K562 (cell line): ENCODE measurements around the gene WASHC4. TPM values are rescaled to one million over a fixed set of nuclear protein-coding genes. Genes with fewer than 3 reads are reported as not detected.

Experiments used
- CBX5 ChIP-seq: IDR thresholded peaks from 2 replicates; pipeline ENCODE4 v1.6.1; 2014; ENCODE audit warnings: low read depth, borderline replicate concordance
- CGGBP1 ChIP-seq: fragments of 250-450 bp; sonication (Bioruptor Pico); IDR thresholded peaks from 2 replicates; pipeline ENCODE4 v1.9.0; 2021; ENCODE audit warnings: mild to moderate bottlenecking
- EP400 ChIP-seq: fragments of 450-650 bp; IDR thresholded peaks from 2 replicates; pipeline ENCODE4 v1.6.1; 2017; ENCODE audit warnings: antibody characterized with exemption, mild to moderate bottlenecking, moderate library complexity
- FOSL1 ChIP-seq: fragments of 200-800 bp; sonication (Bioruptor generic); conservative IDR thresholded peaks from 2 replicates; pipeline ENCODE4 v1.6.1; 2016; ENCODE audit warnings: missing genetic modification characterization, missing compliant biosample characterization
- FOXM1 ChIP-seq, 2 experiments: fragments of 450-650 bp in 1 of 2; sonication (generic) in 1 of 2; formaldehyde crosslinking in 1 of 2; IDR thresholded peaks; 2 replicates each; pipeline versions ENCODE4 v1.6.1 to v1.9.0; 2017 to 2022; ENCODE audit warnings: low read depth in 2 of 2, mild to moderate bottlenecking in 2 of 2, missing genetic modification reagents in 1 of 2, moderate library complexity in 1 of 2
- GTF2F1 ChIP-seq: IDR thresholded peaks from 2 replicates; pipeline ENCODE4 v1.6.1; 2011; ENCODE audit warnings: low read depth, low read length, improper control_type of control experiment
- MAFG ChIP-seq: fragments of 450-650 bp; conservative IDR thresholded peaks from 2 replicates; pipeline ENCODE4 v1.6.1; 2016; ENCODE audit warnings: missing genetic modification characterization, missing compliant biosample characterization
- MTA3 ChIP-seq: fragments of 450-650 bp; formaldehyde crosslinking; IDR thresholded peaks from 2 replicates; pipeline ENCODE4 v1.6.1; 2017; ENCODE audit warnings: mild to moderate bottlenecking, borderline replicate concordance
- SMARCC2 ChIP-seq: fragments of 450-650 bp; IDR thresholded peaks from 2 replicates; pipeline ENCODE4 v1.6.1; 2017; ENCODE audit warnings: antibody characterized with exemption, moderate library complexity, mild to moderate bottlenecking, low read depth
- SMARCE1 ChIP-seq: fragments of 450-650 bp; IDR thresholded peaks from 2 replicates; pipeline ENCODE4 v1.7.1; 2016; ENCODE audit warnings: mild to moderate bottlenecking
- ZC3H8 ChIP-seq: fragments of 450-650 bp; IDR thresholded peaks from 2 replicates; pipeline ENCODE4 v1.6.1; 2017
- ZFP1 ChIP-seq: fragments of 450-650 bp; formaldehyde crosslinking; IDR thresholded peaks from 2 replicates; pipeline ENCODE4 v1.4.0; 2020; ENCODE audit warnings: mild to moderate bottlenecking, mixed read lengths
- ZNF395 ChIP-seq: fragments of 200-800 bp; sonication (Bioruptor generic); IDR thresholded peaks from 2 replicates; pipeline ENCODE4 v1.6.1; 2017; ENCODE audit warnings: missing genetic modification characterization, missing compliant biosample characterization
- ZNF592 ChIP-seq: fragments of 450-650 bp; IDR thresholded peaks from 2 replicates; pipeline ENCODE4 v1.6.1; 2017; ENCODE audit warnings: antibody characterized with exemption, mild to moderate bottlenecking
- ZNF639 ChIP-seq, 2 experiments: fragments of 200-800 bp in 1 of 2; sonication (Bioruptor generic) in 1 of 2; sonication (generic) in 1 of 2; formaldehyde crosslinking in 1 of 2; IDR thresholded peaks in 1 of 2; conservative IDR thresholded peaks in 1 of 2; 2 replicates each; pipeline versions ENCODE4 v1.5.0 to v1.6.1; 2016 to 2020; ENCODE audit warnings: missing compliant biosample characterization in 1 of 2, missing genetic modification characterization in 1 of 2, missing genetic modification reagents in 1 of 2
- ZZZ3 ChIP-seq: fragments of 450-650 bp; IDR thresholded peaks from 2 replicates; pipeline ENCODE4 v1.6.1; 2016; ENCODE audit warnings: antibody characterized with exemption, mild to moderate bottlenecking, moderate library complexity
- polyA plus RNA-seq, 8 experiments: library from polyadenylated mRNA; depleted of rRNA in 4 of 8; stranded (reverse) in 5 of 8; unstranded in 3 of 8; fragments of >200 nt; fragmentation: Nextera tagmentation in 2 of 8; fragmentation: Illumina TruSeq in 1 of 8; extraction: Ambion mirVana in 2 of 8; extraction: Trizol in 1 of 8; gene quantifications; 2 replicates each; pipeline versions ENCODE4 v1.2.1 to v1.2.3, GENCODE V29; 2011 to 2014; ENCODE audit warnings: inconsistent platforms in 1 of 8, missing spikeins in 1 of 8
- total RNA-seq, 7 experiments: library from RNA; depleted of rRNA in 6 of 7; stranded (reverse); fragments of >200 nt in 6 of 7; fragmentation: Illumina TruSeq in 2 of 7; extraction: Trizol in 2 of 7; gene quantifications; 2 replicates each; pipeline versions ENCODE4 v1.2.1 to v1.2.3, GENCODE V29; 2011 to 2021; ENCODE audit warnings: low replicate concordance in 1 of 7
- TF ChIP-seq, protein P1 (sequence below): sonication (generic); formaldehyde crosslinking; IDR thresholded peaks from 2 replicates; pipeline ENCODE4 v1.8.0; 2022; ENCODE audit warnings: mild to moderate bottlenecking, missing genetic modification reagents

WASHC4 gene
- total and polyA plus RNA-seq, 9 of the 15 experiments (the other 6 are each of a cell fraction or from before 2014, with no cell fraction given) = 12.5 to 38.5 (median 21.3) TPM

GRCh38 chr12:105107171-105107493 lies 399 bp upstream of the WASHC4 start (continued):
- TF ChIP-seq EP400 (peak; percentile 64; the same call in 1 of the 2 replicates), CGGBP1 (CRISPR knock-in tag) (no peak), ZNF639 (CRISPR knock-in tag; conservative IDR thresholded peaks at IDR 0.05 in 1 of 2, IDR thresholded peaks at IDR 0.05 in 1 of 2) (no peak), FOSL1 (tag) (0 out of 2 replicates have a peak, but pooled peaks have one; percentile 2), ZZZ3 (no peak), GTF2F1 (0 out of 2 replicates have a peak, but pooled peaks have one; percentile 1), FOXM1 (IDR thresholded peaks at IDR 0.05; ENCODE audit: low read depth) (peak; percentile 19; the same call in 1 of the 2 replicates), FOXM1 (CRISPR knock-in tag; IDR thresholded peaks at IDR 0.05; ENCODE audit: low read depth) (no peak), ZNF395 (no peak), SMARCE1 (no peak), ZNF592 (peak; percentile 48; the same call in 1 of the 2 replicates), MAFG (tag) (peak; percentile 91), CBX5 (no peak), ZC3H8 (0 out of 2 replicates have a peak, but pooled peaks have one; percentile 66), SMARCC2 (no peak), ZFP1 (CRISPR knock-in tag) (no peak), MTA3 (no peak)
- TF ChIP-seq, protein P1, sequence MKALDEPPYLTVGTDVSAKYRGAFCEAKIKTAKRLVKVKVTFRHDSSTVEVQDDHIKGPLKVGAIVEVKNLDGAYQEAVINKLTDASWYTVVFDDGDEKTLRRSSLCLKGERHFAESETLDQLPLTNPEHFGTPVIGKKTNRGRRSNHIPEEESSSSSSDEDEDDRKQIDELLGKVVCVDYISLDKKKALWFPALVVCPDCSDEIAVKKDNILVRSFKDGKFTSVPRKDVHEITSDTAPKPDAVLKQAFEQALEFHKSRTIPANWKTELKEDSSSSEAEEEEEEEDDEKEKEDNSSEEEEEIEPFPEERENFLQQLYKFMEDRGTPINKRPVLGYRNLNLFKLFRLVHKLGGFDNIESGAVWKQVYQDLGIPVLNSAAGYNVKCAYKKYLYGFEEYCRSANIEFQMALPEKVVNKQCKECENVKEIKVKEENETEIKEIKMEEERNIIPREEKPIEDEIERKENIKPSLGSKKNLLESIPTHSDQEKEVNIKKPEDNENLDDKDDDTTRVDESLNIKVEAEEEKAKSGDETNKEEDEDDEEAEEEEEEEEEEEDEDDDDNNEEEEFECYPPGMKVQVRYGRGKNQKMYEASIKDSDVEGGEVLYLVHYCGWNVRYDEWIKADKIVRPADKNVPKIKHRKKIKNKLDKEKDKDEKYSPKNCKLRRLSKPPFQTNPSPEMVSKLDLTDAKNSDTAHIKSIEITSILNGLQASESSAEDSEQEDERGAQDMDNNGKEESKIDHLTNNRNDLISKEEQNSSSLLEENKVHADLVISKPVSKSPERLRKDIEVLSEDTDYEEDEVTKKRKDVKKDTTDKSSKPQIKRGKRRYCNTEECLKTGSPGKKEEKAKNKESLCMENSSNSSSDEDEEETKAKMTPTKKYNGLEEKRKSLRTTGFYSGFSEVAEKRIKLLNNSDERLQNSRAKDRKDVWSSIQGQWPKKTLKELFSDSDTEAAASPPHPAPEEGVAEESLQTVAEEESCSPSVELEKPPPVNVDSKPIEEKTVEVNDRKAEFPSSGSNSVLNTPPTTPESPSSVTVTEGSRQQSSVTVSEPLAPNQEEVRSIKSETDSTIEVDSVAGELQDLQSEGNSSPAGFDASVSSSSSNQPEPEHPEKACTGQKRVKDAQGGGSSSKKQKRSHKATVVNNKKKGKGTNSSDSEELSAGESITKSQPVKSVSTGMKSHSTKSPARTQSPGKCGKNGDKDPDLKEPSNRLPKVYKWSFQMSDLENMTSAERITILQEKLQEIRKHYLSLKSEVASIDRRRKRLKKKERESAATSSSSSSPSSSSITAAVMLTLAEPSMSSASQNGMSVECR (CRISPR knock-in tag) = no peak
